A673 (cell line): ENCODE data around the gene HP1BP3. TPM values are rescaled to one million over a fixed set of nuclear protein-coding genes. Genes with fewer than 3 reads are reported as not detected.
A peak's percentile ranks its signal among the peaks of the same experiment; 100 is the strongest.
"Not testable (repeated sequence)": the region's sequence is repeated elsewhere in the genome, so short reads cannot be mapped to it uniquely, and the experiment has no call there.

ENCODE experiments used
- BruUV-seq: library from RNA; stranded (reverse); fragments of 400-500 nt; replicated peaks from 2 replicates; lab custom pipeline; 2021; lab: Mats Ljungman, UMichigan
- CTCF ChIA-PET: fragments of 300-600 bp; sonication (Branson Sonifier 250); formaldehyde crosslinking; loops from one replicate; lab custom pipeline; 2022; ENCODE audit warnings: antibody characterized with exemption; lab: Charles Lee
- POLR2A ChIA-PET: fragments of 300-600 bp; sonication (Branson Sonifier 250); formaldehyde crosslinking; loops from one replicate; lab custom pipeline; 2022; ENCODE audit warnings: antibody characterized with exemption; ENCODE audit not compliant: low non-redundant PET; lab: Charles Lee
- DNase-seq: peaks from one replicate; pipeline ENCODE4 v3.0.0-alpha.2; 2015; ENCODE audit warnings: low spot score
- H3K27ac ChIP-seq: fragments of 200-600 bp; sonication (generic); 2 replicates; pipeline ENCODE4 v1.5.1; 2016; ENCODE audit warnings: mixed run types, low read depth, mild to moderate bottlenecking, mixed read lengths, antibody characterized with exemption, low read length; ENCODE audit not compliant: poor library complexity, severe bottlenecking
- H3K27me3 ChIP-seq: fragments of 200-600 bp; sonication (generic); replicated peaks from 2 replicates; pipeline ENCODE4 v1.6.1; 2017; ENCODE audit warnings: mixed run types, low read depth, mild to moderate bottlenecking, mixed read lengths, antibody characterized with exemption, low read length; ENCODE audit not compliant: insufficient read depth, poor library complexity
- H3K36me3 ChIP-seq: fragments of 200-600 bp; sonication (generic); 2 replicates; pipeline ENCODE4 v1.6.1; 2016; ENCODE audit warnings: mixed run types, mild to moderate bottlenecking, mixed read lengths, antibody characterized with exemption, low read length; ENCODE audit not compliant: insufficient read depth, poor library complexity, severe bottlenecking
- H3K4me1 ChIP-seq: fragments of 200-600 bp; sonication (generic); 2 replicates; pipeline ENCODE4 v1.6.1; 2017; ENCODE audit warnings: mixed run types, mild to moderate bottlenecking, mixed read lengths, antibody characterized with exemption, low read length; ENCODE audit not compliant: insufficient read depth, poor library complexity, severe bottlenecking
- H3K4me3 ChIP-seq: fragments of 200-600 bp; sonication (generic); 2 replicates; pipeline ENCODE4 v1.5.1; 2016; ENCODE audit warnings: low read depth, mixed run types, mild to moderate bottlenecking, mixed read lengths, low read length; ENCODE audit not compliant: poor library complexity, severe bottlenecking
- H3K9me3 ChIP-seq: fragments of 200-600 bp; sonication (generic); 2 replicates; pipeline ENCODE4 v1.6.1; 2016; ENCODE audit warnings: mixed run types, low read depth, mild to moderate bottlenecking, mixed read lengths, antibody characterized with exemption, low read length; ENCODE audit not compliant: poor library complexity, severe bottlenecking
- EZH2 ChIP-seq: fragments of 200-600 bp; sonication (generic); IDR thresholded peaks from 2 replicates; pipeline ENCODE4 v1.6.1; 2017; ENCODE audit warnings: borderline replicate concordance, low read depth, mild to moderate bottlenecking, mixed read lengths, antibody characterized with exemption, low read length; ENCODE audit not compliant: poor library complexity, severe bottlenecking
- intact Hi-C: fragments of 100-400 bp; cut with micrococcal nuclease; formaldehyde crosslinking; loops from one replicate; pipeline ENCODE4 v1.10.0; 2022; ENCODE audit not compliant: unreplicated experiment
- total RNA-seq: library from RNA; stranded (reverse); gene quantifications from 2 replicates; pipeline ENCODE4 v1.2.3, GENCODE V29; 2021
- TF ChIP-seq, protein P1 (sequence below): fragments of 300-800, 200-600 bp; sonication (generic); conservative IDR thresholded peaks from 2 replicates; pipeline ENCODE4 v1.5.1; 2017; ENCODE audit warnings: low read depth, mild to moderate bottlenecking, antibody characterized with exemption, low read length, moderate library complexity, mixed read lengths

Gene HP1BP3
- total RNA-seq, 1 experiment from 2014 or later, result 337 TPM

- ChIA-PET POLR2A (no interaction called here), CTCF (no interaction called here)
- H3K9me3 ChIP-seq, result no peaks in the 10 kb centered on the region
- no peaks in the 10 kb centered on the region for H3K4me1 ChIP-seq
- H3K4me3 ChIP-seq, result no peak overlapping the region
- H3K36me3 ChIP-seq, result no peaks in the 10 kb centered on the region
- H3K27me3 ChIP-seq, result no peaks in the 10 kb centered on the region
- intact Hi-C loops, result no loop called here
- TF ChIP-seq, protein P1, sequence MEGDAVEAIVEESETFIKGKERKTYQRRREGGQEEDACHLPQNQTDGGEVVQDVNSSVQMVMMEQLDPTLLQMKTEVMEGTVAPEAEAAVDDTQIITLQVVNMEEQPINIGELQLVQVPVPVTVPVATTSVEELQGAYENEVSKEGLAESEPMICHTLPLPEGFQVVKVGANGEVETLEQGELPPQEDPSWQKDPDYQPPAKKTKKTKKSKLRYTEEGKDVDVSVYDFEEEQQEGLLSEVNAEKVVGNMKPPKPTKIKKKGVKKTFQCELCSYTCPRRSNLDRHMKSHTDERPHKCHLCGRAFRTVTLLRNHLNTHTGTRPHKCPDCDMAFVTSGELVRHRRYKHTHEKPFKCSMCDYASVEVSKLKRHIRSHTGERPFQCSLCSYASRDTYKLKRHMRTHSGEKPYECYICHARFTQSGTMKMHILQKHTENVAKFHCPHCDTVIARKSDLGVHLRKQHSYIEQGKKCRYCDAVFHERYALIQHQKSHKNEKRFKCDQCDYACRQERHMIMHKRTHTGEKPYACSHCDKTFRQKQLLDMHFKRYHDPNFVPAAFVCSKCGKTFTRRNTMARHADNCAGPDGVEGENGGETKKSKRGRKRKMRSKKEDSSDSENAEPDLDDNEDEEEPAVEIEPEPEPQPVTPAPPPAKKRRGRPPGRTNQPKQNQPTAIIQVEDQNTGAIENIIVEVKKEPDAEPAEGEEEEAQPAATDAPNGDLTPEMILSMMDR, result no peak
- no peak for TF ChIP-seq EZH2
- no peak overlapping the region for H3K27ac ChIP-seq
- no TSS peak for BruUV-seq
- DNase-seq, result no peak
These were observed 67.8 kb downstream of the HP1BP3 start for GRCh38 chr1:20719261-20719660.

GRCh38 chr1:20718343-20718882 lies 68.7 kb downstream of the HP1BP3 start:
- H3K4me1 ChIP-seq, DNase-seq, H3K27ac ChIP-seq, H3K27me3 ChIP-seq, H3K9me3 ChIP-seq, H3K36me3 ChIP-seq, intact Hi-C loops, BruUV-seq: not testable (repeated sequence)
- ChIA-PET CTCF (interaction anchor here (1.2 kb wide), 1 partner anchor 21 kb away, joined by 4 read pairs; no protein-coding TSS in a partner anchor), POLR2A (interaction anchor here (0.6 to 0.7 kb wide), 2 partner anchors 22 to 104 kb away, joined by 3 to 4 read pairs; no protein-coding TSS in a partner anchor)
- peak overlapping the region; percentile 50 for H3K4me3 ChIP-seq

DNA sequence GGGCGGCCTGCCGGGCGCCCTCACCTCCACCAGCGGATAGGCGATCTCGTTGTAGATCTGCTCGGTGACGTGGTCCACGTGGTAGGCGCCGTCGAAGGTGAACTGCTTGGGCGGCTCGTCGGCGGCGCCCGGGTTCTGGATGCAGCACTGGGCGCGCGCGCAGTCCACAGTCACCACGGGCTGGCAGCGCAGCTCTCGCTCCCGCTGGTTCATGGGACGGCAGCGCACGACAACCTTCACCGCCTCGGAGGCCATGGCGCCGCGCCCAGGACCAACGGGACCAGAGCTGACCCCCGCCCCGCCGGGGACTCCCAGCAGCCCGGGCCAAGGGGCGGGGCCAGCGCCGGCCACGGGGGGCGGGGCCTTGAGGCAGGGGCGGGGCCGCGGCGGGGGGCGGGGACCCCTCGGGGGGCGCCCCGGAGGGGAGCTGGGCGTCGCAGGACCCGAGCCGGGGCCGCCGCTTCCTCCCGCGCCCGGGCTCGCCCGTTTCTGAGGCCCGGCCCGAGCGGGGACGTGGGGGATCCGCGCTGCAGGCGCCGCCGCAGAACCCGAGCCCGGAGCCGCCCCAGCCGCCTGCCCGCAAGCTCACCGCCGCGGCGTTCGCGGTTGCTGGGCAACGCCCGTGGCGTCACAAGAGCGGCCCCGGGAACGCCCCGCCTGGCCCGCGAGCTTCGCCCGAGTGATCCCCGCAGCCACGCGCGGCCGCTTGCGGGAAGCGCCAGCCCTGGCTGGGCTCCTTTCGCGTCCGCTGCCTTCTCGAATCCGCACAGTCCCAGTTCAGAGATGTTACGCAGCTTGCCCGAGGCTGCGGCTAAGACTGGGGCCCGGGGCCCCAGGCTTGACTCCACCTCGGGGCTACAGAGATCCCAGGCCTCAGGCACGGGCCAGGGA lies 69.4 kb downstream of the HP1BP3 start, which contains the start of gene KIF17:
Gene KIF17 (minus strand): TSS at position 556 of the 891 bp plus-strand sequence. CDS start 301 bp downstream, at position 255.
- ChIA-PET CTCF (interaction anchor here (1.2 kb wide), 1 partner anchor 21 kb away, joined by 4 read pairs; no protein-coding TSS in a partner anchor), POLR2A (interaction anchor here (0.6 to 0.7 kb wide), 2 partner anchors 21 to 104 kb away, joined by 3 to 4 read pairs; no protein-coding TSS in a partner anchor)
- Histone ChIP-seq H3K4me1 (no peaks in the 10 kb centered on the region), H3K4me3 (peak within 1 kb of the TSS; percentile 50), H3K36me3 (no peaks in the 10 kb centered on the region), H3K9me3 (no peaks in the 10 kb centered on the region), H3K27me3 (no peaks in the 10 kb centered on the region), H3K27ac (no peak within 1 kb of the TSS)
- DNase-seq, result peak; percentile 80
- no TSS peak for BruUV-seq
- TF ChIP-seq, protein P1, result no peak
- no peak for TF ChIP-seq EZH2
- intact Hi-C loops, result no loop called here
